Left renal cortex interstitium (tissue), 4 donors: ENCODE results near the gene EXOC4. TPM values are rescaled to one million over a fixed set of nuclear protein-coding genes. Genes with fewer than 3 reads are reported as not detected.

Experiments
- DNase-seq, 4 donors: peaks; one replicate each; pipeline ENCODE4 v3.0.0-alpha.2; 2013; ENCODE audit warnings: low read depth in 4 of 4, low spot score in 2 of 4, missing footprints in 1 of 4
- polyA plus RNA-seq, 4 donors: library from polyadenylated mRNA; unstranded; fragments of 120-200 nt; gene quantifications; one replicate each; pipeline ENCODE4 v1.2.1, GENCODE V29; 2013; ENCODE audit not compliant: insufficient read length in 4 of 4

EXOC4 gene
- polyA plus RNA-seq, 4 donors, result 62.5 to 71.8 (median 67.1) TPM

DNA sequence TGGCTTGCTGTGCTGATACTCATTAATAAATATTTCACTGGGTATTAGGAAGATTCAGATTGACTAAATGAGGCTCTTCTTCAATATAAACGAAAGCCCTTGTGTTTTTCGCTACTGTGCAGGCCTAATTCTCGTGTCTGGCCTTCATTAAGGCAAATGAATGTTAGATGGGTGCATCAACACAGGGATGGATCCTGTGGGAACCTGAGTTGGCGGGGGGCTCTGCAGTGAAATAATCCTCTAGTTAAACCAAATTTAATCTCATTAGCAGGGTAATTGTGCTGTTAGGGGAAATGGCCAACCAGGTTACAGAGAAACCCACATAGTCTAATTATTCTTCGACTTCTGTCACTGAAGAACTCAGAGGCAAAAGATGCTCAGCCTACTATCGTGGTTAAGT is 548.5 kb downstream of the EXOC4 start:
- no peak for DNase-seq

DNA sequence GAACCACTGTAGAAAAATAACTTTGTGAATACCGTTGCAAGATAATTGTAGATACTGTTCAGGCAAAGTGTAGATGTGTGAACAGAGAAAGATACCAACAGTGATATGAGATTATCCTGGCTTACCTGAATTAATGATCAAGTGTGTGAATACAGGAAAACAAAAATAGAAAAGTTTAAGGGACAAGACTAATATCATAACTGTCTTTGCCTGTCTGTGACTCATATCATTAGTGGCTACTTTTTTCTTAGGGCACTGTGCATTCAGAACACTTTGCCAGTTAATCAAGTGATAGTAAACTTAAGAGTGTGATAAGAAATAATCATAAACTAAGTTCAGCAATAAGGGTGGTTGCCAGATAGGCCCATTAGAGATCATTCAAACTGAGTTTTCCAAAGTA is 551.2 kb downstream of the EXOC4 start:
- no peak for DNase-seq

DNA sequence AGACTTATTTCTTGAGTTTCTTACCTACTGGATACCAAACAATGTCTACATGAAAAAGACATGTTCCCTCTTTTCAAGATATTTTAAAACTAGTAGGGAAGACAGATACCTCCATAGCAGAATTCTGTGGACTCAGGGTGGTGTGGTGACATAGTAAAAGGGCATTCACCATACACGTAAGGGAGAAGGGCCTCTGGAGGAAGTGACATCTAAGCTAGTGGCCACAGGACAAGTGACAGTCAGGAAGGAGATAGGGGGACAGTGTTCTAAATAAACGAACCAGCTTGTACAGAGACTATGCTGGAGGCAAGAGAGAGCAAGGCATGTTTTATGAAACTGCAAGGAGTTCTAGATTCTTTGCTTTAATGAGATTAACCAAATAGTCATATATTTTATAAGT is 552.5 kb downstream of the EXOC4 start:
- no peak for DNase-seq

DNA sequence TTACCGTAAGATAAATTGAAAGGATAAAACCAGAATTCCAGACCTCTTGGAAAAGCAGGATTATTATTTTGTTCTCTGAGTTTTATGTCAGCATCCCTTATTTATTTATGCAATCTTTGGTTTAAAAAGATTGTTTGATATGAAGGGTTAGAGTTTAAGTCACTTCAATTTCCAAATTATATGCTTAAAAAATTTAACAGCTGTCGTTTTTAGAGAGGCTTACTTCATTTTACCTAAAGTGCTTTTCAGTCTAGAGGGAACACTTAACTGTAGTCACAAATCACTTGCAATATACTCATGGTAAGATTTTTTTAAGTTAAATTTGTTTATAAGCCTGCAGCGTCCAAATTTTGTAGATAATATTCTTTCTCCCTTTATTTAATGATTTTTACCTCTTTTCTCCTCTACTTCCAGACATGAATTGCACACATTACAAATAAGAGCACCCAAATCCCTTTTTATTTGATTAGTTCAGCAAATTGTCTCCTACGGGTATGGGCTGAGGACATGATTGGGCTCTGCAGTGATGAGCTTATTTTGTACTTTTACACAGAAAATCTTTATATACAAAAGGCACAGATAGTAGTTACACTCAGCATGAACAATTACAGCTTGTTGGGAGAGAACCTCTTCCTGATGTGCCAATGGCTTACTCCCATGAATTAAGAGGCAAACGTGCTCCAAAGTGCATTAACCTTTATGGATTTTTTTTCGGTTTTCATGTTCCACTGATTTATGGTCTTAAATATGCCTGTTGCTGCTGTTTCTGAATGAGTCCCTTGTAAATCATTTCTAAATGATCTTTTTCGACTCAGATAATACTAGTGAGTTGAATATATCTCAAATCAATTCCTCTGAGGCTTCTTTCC is 555.0 kb downstream of the EXOC4 start:
- DNase-seq, result no peak

DNA sequence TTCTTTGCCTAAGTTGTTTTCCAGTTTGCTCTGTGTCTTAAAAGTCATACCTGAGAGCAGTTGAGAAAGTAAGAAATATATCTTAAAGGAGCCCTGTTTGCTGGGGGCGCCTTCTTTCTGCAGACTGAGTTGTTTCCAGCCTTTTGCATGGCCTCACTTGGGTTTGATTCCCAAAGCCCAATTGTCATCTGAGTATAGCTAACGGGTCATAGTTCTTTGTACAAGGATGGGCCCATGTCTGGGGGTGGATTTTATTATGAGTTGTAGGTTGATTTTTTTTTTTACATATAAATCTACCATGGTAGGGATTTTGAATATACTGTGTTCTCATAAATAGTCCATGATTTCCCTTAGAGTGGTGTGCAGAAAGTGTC is 555.6 kb downstream of the EXOC4 start:
- no peak for DNase-seq

DNA sequence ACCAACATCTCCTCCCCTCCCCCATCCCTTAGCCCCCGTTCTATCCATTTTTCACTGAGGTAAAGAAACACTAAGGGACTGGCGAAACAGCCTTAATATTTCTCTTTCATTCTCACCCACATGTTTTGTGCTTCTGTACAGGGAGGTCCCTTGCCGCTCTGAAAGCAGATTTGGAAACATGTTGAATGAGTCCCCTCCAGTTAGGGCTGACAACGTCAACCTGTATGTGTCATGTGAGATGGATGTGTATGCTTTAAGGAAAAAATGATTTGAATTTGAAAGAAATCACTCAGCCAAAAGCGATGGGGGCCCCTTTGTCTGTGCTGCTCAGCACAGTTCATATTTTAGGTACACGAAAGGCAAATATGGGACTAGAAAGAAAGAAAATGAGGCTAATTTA is 560.0 kb downstream of the EXOC4 start:
- no peak for DNase-seq

DNA sequence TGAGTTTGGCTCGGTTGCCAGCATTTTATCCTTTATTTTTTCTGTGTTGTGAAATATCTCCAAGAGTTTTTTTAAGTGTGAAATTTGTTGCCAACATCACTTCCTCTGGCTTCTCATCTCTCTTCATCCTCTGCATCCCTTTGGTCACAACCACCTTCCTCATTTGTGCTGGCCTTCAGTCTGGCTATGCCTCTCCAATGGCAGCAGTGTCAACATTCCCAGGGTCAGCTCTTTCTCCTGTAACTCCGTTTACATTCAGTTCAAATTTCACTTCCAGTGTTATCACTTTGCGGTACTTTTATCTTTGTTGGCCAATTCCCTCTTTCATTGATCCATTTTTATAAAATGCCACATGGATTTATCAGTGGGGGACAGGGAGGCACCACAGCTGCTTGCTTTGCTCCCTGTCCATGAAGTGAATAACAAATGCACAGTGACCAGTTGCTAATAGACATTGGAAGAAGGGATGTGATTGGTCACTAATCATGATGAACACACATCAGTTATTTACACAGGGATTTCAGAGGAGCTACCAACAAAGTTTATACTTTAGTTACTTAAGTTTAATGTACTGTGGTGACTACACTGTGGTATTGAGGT is 562.8 kb downstream of the EXOC4 start:
- no peak for DNase-seq

DNA sequence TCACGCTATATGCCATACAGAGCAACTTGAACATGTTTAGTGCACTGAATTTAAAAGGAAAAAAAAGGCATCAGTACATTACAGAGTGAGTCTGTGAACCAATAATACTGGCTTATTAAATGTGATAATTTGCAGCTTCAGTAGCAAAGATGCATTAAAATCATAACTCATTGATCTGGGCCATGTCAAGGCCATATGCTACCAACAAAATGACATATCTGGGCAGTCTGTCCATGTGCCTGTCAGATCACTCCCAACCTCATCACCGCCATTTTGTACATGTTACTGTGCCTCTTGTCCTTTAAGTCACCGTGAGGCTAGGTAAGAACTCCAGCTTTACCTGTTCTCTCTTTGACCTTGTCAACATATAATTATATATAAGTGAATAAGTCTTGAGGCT is 566.8 kb downstream of the EXOC4 start:
- DNase-seq, result no peak

DNA sequence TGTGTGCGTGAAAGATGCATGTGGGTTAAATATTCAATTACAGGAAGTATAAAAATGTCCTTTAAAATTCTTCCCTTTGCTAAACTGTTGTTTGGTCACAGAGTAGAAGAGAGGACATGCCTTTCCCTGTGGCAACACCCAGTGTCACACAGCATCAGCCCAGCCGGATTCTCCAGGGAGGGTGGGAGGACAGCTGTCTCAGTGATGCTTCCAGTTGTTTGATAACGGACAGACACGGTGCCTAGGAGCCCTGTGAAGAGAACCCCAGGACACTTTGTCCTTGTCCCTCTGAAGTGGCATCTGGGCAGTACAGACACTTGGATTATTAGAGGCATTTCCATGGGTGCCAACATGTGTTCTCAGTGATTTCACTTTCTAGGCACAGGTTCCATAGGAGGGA is 567.7 kb downstream of the EXOC4 start:
- DNase-seq, result no peak

DNA sequence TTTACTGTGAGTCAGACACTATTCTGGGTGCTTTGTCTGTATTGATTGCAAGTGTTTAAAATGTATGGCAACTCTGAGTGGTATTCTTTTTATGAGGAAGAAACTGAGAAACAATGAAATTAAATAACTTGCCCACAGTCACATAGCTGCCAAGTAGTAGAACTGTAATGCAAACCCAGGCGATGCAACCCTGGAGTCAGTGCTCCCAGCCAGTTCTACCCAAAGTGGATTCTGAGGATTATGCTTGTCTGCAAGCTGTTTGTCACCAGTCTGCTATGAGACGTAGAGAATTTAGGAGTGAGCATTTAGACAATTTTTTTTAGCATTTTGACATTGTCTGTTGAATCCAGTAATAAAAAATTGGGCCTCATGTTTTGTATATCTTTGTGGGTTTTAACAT is 568.3 kb downstream of the EXOC4 start:
- no peak for DNase-seq

DNA sequence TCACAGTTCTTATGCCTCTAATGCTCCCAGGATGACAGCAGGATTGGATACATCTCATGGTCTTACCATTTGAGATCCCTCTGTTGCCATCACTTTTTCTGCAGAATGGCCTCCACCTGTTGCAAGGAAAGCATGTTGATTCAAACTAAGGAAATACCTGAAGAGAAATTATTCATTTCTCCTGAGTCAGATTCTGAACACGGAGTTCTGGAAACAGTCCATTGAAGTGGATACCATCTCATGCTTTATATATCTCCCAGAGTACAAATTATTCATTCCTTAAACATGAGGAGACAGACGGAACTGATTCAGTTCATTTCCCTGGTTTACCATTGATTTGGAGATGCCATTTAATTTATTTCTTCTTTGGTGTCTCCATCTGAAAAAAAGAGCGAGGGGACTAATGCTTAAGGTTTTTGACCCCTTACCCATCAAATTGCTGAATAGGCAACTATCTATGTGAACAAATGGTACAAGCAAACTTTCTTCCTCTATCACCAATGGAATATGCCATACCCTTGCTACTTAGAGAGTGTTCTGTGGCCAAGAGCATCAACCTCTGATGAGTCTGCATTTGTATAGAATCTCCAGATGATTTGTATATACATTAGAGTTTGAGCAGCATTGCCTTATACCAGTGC is 569.2 kb downstream of the EXOC4 start:
- DNase-seq, result no peak

DNA sequence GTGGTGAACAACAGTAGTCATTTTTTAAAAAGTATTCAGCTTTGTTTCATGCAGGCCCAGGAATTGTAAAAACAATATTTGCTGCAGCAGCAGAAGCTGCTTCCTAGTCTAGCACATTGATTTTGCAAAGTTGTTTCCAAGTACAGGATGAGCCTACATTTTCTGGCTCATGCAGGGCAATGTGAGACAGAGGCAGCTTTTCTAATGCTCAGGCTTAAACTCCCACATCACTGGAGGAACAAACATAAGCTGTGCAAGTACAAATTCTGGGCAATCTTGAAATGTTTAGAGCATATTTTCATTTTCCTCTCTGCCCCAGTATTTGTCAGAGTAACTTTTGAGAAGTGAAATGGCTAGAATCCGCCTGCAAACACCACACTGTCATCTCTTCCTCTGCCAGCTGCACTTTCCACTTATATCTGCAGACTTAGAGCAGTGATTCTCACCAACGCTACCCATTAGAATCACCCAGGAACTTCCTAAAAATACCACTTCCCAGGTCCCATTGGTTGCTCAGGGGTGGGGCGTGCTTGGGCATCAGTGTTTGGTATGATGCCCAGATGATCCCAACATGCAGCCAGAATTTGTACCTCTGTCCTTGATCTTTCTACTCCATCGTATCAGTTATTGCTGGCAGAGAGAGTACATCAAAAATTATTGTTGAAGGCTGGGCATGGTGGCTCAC is 570.1 kb downstream of the EXOC4 start:
- DNase-seq, result no peak

DNA sequence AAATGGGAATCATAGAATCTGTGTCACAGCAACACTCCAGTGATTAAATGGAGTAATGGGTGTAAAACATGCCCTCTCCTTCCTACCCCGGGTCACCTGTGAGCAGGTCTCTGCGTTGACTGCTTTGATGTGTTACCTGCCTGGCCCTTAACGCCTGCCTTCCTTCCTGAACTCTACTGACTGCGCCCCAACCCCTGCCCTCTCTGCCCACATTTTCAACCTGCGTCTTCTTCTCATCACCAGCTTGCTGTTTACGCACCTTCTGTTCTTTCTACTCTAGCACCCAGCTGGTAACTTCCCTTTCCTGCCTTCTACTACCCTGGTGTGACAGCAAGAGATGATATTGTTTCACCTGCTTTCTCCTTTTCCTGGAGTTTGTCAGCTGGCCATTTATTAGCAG is 571.3 kb downstream of the EXOC4 start:
- DNase-seq, result no peak

DNA sequence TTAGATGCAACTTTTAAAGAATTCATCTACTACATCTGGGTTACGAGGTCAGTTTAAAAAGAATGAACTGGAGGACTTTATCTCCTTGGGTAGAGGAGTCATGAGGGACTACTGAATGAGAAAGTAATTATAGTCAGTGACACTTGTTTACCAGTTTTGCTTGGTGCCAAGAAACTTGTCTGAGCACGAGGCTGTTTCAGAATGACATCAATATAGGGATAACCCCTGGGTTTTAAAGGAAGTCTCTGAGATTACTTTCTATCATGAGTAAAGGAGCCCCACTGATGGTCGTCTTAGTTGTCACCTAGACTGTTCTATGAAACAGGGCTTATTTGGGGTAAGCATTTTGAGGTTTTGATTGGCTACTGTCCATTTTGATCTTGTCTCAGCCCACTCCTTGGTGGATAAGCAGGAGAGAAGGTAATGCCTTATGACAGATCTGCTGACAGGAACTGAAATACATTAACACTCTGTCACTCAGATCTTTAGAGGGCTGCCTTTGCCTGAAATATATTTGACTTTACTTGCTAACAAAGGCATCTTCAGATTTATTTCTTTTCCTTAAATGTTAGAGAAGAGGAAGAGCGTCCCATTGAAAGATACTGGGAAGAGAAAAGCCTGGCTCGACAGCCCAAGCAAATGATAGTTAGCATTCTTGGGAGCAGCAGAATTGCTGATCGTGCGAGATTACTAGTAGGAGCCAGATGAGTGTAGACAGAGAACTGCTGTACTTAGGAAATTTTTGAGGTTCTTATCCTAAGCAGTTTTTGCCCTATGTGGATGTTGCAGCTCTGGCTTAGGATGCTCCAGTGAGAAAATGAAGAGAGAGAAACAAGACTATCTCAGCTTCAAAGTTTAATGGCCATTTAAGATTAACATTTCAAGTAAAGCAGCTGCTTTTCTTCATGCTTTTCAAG is 575.1 kb downstream of the EXOC4 start:
- no peak for DNase-seq

DNA sequence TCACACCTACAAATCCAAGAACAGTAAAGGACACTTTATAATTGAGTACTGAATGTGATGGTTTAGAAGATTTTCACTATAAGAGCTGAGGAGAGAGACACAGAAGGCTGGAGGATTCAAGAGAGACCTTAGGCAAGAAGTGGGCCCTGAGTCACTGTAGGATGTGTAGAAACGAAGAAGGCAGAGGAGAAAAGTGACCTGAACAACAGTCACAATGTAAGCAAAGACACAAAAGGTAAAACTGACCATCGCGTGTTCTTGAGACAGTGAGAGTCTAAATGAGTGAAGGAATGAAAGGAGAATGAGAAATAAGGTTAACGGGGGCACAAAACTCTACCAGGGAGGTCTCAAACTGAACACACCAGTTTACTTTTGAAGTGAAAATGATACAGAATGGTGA is 576.0 kb downstream of the EXOC4 start:
- DNase-seq, result no peak

DNA sequence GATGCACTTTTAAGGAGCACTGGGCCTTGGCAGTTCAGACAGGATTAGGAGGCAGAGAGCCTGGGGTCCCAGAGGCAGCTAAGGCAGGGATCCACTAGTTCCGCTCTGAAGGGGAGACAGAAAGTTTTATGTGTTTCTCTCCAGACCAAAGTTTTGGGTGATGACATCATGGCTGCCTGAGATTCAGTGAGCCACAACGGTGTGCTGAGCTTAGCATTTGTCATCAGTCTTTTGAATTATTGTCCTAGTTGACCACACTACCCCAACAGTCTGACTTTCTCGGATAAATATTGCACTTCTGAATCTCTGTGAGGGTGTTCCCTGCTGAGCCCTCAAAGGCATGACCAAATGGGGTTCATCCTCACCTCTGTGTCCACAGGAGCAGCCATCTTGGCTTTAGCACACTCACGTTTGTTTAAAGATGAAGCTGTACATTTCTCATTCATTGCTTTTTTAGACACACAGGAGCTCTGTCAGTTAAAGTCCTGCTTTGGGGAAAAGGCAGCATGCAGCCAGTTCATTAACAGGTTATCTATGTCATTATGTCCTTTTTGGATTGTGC is 576.5 kb downstream of the EXOC4 start:
- DNase-seq, result peak in 1 of 4 donors; percentile 49

DNA sequence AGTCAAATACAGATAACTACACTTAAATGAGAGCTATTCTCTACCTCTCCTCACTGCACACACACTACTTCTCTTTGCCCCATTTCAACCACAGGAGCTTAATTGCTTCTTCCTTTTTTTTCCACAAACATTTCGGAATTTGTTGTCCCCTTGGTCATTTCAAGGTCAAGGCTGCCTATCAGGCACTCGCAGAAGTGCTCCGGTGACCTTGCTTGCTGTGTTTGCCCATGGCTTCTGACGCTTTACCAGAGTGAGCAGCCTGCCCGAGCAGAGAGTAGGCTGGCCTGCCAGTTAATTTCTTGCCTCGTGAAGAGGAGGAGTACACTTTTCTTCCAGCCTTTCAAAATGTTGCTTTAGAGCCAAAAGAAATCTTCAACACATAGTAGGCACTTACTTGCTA is 577.2 kb downstream of the EXOC4 start:
- no peak for DNase-seq

DNA sequence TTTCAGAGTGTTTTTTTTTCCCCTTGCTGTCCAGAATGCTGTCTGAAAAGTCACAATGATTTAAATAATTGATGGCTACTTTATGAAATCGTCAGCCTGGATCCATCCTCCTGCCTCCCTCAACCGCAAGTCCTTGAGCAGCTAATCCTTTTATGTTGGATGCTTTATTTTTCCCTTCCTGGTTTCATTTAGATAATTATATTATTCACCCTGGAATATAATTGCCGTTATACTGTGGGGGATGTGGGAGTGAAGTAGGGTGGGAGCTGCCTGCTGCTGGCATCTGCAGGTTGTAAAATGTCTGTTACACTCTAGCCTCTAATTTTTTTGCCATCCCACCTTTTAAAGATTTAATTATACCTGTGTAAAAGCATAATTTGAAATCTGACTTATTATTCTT is 583.8 kb downstream of the EXOC4 start:
- no peak for DNase-seq

DNA sequence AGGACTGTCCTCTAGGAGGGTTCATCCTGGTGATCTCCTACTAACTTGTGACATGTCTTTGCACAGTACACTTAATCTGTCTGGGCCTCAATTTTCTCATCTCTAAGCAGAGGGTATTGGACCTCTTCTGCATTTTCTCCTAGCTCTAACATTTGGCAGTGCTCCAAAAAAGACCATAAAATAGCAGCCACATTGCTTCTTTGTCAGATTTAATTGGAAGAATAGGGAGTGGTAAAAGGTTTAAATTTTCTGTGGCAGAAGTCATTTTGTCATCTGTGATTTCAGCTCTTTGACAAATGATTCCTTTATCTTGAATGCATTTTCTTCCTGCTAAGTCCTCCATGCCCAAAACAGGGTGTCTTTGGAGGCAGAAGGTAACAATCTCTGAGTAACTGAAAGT is 584.3 kb downstream of the EXOC4 start:
- no peak for DNase-seq

DNA sequence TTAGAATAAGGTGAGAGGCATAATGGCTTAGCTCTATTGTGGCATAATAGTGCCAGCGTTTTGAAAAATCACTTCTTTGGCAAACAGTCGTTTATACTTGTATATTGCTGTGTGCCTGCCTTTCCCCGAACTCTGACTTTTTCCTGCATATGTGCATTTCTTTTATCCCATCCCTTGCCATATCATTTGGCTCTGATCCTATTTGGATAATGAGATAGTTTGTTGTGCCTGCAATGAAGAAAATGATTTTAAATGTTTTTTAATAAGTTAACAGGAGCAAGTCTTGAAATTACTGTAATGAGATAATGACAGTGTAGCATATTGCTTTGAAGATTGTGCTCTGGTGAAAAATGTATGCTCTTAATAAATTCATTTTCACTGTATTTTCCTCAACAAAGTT is 586.2 kb downstream of the EXOC4 start:
- DNase-seq, result no peak
